Measurements from ENCODE around the gene CACFD1.

DNA sequence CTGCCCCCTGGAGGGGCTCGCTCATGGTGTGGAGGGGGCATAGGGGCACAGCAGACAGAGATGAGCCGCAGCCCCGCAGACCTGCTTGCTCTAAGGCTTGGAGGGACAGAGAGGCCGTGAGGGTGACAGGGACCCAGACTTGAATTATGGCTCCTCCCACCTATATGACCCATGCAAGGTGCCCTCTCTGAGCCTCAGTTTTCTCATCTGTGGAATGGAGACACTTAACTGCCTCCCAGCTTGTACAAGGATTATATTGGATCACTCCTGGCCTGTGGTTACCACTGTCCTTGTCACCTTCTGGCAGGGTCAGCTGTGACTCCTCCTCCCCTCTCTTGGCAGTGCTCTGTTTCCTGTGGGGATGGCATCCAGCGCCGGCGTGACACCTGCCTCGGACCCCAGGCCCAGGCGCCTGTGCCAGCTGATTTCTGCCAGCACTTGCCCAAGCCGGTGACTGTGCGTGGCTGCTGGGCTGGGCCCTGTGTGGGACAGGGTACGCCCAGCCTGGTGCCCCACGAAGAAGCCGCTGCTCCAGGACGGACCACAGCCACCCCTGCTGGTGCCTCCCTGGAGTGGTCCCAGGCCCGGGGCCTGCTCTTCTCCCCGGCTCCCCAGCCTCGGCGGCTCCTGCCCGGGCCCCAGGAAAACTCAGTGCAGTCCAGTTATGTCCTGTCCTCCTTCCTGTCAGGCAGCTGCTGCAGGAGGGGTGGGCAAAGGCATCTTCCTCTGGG is 4.7 kb upstream of the CACFD1 start:
- TF ChIP-seq, protein P1, sequence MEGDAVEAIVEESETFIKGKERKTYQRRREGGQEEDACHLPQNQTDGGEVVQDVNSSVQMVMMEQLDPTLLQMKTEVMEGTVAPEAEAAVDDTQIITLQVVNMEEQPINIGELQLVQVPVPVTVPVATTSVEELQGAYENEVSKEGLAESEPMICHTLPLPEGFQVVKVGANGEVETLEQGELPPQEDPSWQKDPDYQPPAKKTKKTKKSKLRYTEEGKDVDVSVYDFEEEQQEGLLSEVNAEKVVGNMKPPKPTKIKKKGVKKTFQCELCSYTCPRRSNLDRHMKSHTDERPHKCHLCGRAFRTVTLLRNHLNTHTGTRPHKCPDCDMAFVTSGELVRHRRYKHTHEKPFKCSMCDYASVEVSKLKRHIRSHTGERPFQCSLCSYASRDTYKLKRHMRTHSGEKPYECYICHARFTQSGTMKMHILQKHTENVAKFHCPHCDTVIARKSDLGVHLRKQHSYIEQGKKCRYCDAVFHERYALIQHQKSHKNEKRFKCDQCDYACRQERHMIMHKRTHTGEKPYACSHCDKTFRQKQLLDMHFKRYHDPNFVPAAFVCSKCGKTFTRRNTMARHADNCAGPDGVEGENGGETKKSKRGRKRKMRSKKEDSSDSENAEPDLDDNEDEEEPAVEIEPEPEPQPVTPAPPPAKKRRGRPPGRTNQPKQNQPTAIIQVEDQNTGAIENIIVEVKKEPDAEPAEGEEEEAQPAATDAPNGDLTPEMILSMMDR (IDR thresholded peaks at IDR 0.05 in 2 of 3, conservative IDR thresholded peaks at IDR 0.05 in 1 of 3; ENCODE audit: borderline replicate concordance in 1 of 3, insufficient read depth in 1 of 3, low read depth in 2 of 3, low read length in 2 of 3): no peak
- TF ChIP-seq ATF3 (IDR thresholded peaks at IDR 0.05): no peak
- no peak for TF ChIP-seq ZNF274 (IDR thresholded peaks at IDR 0.05; ENCODE audit: low read depth, low read length)
- no peak for TF ChIP-seq RAD21 (IDR thresholded peaks at IDR 0.05; ENCODE audit: low read depth)
